GM18519 (cell line): ENCODE measurements around the gene PTK7.

Experiments
- ATAC-seq: cut with Tn5 transposase; IDR thresholded peaks from one replicate; pipeline ENCODE4 v1.9.1; 2021; ENCODE audit warnings: mild to moderate bottlenecking, moderate library complexity; ENCODE audit not compliant: unreplicated experiment, low FRiP score

The PTK7 gene

DNA sequence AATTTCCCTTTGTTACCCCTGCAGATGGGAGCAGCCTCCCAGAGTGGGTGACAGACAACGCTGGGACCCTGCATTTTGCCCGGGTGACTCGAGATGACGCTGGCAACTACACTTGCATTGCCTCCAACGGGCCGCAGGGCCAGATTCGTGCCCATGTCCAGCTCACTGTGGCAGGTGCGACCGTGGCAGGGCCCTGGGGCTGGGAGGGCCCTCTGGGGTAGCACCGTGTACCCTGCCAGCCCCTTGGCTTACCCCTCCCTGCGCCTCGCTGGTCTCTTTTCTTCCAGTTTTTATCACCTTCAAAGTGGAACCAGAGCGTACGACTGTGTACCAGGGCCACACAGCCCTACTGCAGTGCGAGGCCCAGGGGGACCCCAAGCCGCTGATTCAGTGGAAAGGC is 65.5 kb downstream of the PTK7 start:
- ATAC-seq = no peak

DNA sequence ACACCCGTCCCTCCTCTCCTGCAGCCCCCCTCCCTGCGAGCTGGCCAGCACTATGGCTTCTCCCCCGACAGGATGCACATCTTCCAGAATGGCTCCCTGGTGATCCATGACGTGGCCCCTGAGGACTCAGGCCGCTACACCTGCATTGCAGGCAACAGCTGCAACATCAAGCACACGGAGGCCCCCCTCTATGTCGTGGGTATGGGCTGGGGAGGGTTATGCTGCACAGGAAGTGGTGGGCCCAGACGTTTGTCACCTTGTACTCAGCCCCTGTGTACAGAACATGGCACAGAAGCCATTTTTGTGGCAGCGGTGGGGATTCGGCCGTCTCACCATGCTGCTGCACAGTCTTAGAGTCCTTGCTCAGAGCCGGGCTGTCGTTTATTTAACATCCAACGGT is 66.0 kb downstream of the PTK7 start:
- ATAC-seq = no peak

DNA sequence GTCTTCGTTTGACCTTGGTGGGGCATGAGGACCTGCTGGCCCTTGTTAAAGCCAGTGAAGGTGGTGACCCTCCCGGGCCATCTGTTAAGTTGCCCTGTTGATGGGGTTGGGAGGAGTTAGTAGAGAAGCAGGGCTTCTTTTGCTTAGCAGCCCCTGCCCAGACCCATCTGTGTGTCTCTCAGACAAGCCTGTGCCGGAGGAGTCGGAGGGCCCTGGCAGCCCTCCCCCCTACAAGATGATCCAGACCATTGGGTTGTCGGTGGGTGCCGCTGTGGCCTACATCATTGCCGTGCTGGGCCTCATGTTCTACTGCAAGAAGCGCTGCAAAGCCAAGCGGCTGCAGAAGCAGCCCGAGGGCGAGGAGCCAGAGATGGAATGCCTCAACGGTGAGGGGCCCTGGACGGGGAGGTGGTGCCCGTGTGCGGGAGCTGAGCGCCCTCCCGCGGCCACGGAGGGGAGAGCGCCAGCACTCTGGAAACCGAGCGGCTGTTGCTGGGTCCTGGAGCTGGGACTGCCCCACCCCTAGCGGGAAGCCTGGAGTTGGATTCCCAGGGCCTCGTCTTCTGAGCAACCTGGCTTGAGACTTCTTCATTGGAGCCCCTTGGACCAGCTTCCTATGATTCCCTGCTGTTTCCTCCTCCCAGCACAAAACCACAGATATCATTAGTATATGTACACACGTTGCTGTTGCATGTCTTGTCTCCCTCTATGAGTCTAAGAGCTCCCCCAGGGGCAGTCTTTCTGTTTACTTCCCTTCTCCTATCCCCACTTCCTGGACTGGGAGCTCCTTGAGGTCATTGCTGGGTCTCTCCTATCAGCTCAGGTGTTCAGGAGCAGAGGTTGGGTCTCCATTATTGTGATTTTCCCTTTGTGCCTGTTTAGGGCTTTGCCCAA is 67.4 kb downstream of the PTK7 start:
- no peak for ATAC-seq

DNA sequence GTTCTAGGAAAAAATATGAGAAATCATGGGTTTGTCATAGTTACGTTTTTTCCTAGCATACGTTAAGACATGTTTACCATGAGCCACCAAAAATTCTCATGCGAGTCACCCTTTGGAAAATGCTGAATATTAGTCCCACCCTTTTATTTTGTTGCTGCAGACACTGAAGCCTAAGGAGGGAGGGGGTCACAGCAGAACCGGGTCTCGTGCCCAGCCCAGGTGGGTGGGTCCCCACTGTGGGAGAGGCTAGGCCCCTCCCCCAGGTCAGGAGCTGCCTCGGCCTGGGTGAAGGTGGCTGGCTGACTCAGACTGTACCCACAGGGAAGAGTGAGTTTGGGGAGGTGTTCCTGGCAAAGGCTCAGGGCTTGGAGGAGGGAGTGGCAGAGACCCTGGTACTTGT is 68.8 kb downstream of the PTK7 start:
- no peak for ATAC-seq

DNA sequence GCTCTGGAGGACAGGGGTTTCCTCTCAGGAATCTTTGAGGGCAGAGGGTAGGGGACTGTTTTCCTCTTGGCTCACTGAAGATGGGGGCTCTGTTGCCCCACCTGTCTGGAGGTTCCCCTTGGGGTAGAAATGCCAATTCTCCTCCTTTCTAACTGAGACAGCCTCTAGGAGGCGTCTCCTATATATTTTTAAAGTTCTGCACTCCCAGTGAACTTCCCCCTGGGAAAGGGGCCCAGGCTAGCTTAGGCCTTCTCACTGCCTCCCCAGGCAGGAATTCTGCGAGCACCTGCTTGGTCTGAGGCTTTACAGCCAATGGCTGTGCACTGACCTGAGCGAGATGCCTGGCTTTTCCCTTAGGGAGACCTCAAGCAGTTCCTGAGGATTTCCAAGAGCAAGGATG is 70.1 kb downstream of the PTK7 start:
- ATAC-seq = no peak

DNA sequence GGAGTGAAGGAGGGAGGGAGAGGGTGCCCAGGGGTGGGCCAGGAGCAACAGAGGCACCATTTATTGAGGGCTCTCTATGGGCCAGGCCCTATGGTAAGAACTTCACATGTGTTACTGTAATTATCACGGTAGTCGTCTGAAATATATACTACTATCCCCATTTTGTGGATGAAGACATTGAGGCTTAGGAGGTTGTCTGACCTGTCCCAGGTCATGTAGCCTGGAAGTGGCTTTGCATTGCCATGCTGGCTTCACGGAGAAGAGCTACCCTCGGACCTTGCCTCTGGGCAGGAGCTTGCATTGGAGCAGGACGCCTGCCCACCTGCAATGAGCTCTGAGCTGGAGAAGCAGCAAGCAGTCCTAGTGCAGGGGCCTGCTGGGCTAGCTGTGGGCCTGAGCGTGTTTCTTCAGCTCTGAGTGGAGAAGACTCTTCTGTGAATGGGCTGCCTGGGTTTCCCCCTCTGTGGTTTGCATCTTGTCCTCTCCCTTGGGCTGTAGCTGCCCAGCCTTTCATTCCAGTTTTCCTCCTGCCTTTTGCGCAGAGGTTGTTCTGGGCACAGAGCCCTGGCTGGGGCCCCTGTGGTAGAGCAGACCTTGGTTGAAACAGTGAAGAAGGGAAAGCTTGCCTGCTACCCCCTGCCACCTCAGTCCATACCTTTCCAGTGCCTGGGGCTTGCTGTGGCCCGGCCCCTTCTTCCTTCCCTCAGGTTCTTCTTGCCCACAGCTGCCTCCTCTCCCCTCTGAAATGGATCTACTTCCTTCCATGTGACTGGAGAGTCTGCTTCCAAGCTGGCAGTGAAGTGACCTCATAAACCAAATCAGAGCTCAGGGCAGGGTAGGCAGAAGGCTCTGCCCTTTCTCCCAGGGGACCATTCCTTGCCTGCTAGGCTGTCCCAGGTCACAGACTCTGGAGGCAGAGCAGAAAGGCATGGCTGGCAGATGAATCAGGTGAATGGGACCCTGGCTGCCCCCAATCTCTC is 70.9 kb downstream of the PTK7 start:
- no peak for ATAC-seq

DNA sequence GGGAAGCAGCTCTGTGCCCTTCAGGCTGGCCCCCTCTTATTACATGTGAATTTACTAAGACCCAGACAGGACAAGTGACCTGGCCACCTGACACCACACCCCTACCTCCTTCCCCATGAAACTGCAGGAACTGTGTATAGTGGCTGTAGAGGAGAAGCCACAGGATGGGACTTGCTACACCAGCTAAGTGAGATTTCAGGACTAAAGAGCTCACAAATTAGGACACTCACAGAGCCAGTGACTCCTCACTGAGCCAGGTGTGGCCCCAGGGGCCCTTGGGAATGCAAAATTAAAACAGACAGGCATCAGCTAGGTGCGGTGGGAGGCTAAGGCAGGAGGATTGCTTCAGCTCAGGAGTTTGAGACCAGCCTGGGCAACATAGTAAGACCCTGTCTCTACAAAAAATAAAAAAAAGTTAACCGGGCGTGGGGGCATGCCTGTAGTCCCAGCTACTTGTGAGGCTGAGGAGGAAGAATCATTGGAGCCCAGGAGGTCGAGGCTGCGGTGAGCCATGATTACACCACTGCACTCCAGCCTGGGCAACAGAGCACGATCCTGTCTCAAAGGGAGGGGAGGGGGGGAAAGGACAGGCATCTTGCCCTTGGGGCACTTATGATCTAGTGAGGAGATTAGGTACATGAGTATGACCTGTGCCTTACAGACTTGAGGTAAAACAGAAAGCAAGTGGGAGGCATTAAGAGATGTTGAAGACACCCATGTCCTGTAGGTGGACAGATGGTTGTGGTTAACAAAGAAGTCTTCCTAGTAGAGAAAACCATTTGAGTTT is 71.8 kb downstream of the PTK7 start:
- ATAC-seq = no peak

DNA sequence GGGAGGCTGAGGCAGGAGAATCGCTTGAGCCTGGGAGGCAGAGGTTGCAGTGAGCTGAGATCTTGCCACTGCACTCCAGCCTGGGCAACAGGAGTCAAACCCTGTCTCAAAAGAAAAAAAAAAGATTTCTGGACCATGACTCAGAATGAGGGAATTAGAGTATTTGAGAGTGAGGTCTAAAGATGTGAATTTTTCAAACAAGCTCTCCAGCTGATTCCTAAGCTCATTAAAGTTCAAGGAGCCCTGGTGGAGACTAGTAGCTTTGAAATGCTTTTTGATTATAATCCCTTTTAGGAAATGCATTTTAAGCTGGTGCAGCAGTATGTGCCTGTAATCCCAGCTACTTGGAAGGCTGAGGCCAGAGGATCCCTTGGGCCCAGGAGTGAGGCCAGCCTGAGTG is 73.2 kb downstream of the PTK7 start:
- ATAC-seq = no peak

DNA sequence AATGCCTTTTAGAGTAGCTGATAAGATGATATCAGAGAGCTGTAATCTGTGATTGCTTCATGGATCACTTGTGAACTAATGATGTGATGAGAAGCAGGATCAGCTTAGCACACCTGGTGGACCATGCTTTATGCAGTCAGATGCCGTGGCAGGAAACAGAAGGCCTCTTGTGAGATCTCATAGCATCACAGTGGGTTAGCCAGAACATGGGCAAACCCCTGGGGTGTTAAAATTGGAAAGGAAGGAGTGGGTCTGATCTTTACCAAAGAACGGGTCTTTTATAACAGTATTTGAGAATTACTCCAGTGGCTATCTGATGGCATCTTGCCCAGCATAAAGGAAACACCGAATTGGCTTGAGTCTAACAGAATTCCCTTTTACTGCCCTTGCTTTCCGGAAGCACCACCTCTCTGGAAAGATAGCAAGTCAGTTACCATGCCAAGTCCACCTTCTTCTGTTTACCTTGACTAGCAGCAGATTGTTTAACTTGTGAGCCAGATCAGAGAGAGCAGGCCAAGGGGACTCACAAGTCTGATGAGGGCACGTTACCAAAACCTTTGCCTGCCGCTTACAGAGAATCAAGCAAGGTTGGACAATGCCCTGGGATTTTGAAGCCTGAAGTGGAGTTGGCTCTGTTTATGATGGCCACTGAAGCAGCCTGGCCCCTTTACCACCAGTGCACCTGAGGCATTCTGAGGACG is 74.1 kb downstream of the PTK7 start:
- ATAC-seq = no peak

DNA sequence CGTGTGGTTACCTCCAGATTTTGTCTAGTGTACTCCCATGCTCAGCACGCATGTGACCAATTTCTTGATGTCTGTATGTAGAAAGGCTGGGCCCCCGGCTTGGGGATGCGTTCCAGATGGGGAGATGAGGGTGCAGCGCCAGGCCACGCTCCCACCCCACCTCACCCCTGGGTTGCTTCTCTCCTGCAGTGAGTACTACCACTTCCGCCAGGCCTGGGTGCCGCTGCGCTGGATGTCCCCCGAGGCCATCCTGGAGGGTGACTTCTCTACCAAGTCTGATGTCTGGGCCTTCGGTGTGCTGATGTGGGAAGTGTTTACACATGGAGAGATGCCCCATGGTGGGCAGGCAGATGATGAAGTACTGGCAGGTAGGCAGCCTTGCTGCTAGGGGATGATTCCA is 83.5 kb downstream of the PTK7 start:
- no peak for ATAC-seq

DNA sequence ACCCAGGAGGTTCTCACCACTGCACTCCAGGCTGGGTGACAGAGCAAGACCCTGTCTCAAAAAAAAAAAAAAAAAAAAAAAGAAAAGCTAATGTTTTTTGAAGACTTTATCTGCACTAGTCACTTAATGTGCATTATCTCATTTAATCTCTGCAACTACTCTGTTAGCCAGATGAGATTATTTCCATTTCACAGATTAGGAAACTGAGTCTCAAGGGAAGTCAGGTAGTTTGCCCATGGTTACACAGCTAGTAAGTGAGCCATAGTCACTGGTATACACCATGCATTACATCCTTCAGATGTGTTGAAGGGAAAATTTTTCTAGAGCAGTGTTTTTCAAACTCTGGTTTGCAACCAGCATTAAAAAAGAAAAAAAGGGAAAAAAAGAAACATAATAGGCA is 87.8 kb downstream of the PTK7 start:
- ATAC-seq = no peak

DNA sequence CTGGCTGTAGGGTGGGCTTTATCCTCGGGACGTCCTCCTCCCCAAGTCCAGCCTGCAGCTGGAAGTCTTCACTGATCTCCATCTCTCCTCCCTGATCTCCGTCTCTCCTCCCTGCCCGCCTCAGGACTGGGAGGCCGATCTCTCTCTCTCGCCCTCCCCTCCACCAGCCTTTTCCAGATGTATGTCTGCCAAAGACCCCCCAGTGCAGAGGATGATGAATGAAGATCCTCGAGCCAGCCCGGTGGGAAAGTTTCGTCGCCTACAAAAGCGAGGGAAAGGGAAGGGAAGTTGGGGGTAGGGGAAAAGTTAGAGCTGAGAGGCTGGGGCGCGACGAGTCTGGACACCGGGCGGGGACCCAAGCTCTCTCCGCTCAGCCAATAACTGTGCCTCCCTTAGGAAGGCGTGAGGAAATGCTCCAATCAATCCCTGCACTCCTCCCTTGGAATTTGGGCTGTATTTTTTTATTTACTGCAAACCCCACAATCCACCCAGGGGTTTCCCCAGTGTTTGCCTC is 94.4 kb downstream of the PTK7 start:
- no peak for ATAC-seq

DNA sequence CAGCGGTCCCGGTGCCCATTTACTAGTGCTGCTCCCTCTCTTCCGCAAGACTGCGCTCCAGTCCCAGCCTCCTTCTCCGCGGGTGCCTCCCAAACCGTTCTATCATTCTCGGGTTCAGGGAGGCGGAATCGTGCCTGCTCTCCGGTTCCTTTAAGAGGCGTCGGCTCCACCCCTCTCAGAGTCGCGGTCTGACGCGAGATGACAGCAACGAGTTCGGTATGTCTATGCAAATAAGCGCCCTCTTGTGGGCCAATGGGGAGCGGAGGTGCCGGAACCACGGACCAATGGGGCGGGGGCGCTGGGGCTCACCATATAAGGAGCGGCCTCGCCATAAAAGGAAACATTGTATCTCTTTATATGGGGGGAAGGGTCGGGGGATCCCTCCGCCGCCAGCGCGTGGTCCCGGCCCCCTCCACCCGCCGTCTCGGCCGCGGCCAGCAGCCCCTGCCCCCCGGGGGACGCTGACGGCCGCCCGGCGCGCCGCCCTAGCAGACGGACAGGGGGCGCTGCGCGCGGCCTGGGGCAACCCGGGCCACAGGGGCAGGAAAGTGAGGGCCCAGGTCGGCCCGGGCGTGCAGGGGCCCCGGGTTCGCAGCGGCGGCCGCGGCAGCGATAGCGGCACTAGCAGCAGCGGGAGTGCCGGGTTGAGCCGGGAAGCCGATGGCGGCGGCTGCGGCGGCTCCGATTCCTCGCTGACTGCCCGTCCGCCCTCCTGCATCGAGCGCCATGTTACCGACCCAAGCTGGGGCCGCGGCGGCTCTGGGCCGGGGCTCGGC is 95.0 kb downstream of the PTK7 start, which contains the start of gene SRF:
Gene SRF (plus strand): TSS at position 339 of the 776 bp plus-strand sequence. CDS start 388 bp downstream, at position 727.
- peak; percentile 41 for ATAC-seq

DNA sequence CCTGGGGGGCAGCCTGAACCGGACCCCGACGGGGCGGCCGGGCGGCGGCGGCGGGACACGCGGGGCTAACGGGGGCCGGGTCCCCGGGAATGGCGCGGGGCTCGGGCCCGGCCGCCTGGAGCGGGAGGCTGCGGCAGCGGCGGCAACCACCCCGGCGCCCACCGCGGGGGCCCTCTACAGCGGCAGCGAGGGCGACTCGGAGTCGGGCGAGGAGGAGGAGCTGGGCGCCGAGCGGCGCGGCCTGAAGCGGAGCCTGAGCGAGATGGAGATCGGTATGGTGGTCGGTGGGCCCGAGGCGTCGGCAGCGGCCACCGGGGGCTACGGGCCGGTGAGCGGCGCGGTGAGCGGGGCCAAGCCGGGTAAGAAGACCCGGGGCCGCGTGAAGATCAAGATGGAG is 95.6 kb downstream of the PTK7 start:
- ATAC-seq = no peak

DNA sequence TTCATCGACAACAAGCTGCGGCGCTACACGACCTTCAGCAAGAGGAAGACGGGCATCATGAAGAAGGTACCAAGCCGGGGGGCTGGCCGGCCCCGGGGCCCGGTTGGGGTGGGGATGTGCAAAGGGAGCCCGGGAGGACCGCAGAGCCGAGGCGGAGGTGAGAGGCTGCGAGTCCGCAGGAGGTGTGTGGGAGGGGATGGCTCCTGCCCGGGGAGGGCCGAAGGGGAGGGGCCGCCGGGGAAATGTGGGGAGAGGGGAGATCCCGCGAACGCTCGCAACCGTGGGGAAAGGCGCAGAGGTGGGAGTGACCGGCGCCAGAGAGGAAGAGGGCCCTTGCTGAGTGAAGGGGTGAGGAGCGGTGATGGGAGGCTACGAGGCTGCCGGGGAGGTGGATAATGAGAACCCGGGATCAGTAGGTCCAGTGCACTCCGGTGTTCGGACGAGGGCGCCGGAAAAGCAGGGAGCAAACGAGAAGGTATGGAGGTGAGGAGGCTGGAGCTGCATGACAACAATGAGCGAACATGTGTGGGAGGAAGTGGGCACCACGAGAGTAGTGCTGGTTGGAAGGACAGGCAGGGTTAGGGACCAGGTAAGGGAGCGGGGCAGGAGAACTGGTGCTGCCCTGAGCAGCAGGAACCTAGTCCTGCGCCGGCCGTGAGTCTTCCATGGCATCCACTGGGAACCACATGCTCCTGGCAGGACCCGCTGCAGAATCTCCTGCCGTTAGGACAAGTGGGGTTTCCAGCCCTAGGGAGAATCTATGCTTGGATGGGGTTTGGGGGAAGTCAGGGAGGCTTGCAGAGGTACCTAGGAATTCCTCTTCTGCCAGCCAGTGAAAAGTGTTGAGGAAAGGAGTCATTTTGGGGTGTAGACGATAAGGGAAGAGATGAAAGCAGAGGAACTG is 96.2 kb downstream of the PTK7 start:
- no peak for ATAC-seq

DNA sequence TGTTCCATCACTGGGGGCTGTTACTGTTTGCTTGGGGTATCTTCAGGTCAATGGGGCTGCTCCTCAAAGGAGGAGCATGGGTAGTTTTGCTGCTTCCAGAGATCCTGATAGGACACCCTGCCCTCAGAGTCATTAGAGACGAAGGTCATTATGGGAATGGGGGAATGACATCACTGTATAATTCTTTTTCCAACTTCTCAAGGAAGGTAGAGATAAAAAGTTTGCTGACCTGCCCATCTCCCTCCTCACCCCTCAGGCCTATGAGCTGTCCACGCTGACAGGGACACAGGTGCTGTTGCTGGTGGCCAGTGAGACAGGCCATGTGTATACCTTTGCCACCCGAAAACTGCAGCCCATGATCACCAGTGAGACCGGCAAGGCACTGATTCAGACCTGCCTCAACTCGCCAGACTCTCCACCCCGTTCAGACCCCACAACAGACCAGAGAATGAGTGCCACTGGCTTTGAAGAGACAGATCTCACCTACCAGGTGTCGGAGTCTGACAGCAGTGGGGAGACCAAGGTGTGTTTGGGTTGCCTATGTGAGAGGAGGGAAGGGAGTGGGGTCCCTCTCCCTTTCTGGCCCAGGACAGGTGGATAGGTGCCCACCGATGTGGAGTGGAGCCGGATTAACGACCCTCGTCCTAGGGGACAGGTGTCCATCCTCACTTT is 97.6 kb downstream of the PTK7 start:
- ATAC-seq = no peak
